Esophagus muscularis mucosa (tissue), 4 donors: ENCODE data around the gene ARHGAP4. TPM values are rescaled to one million over a fixed set of nuclear protein-coding genes. Genes with fewer than 3 reads are reported as not detected.
A peak's percentile ranks its signal among the peaks of the same experiment; 100 is the strongest.

Source experiments
- DNase-seq: peaks from one replicate; pipeline ENCODE4 v3.0.0-alpha.2; 2017; ENCODE audit errors: extremely low spot score
- H3K27ac ChIP-seq, 4 donors: fragments of 200-600 bp; sonication (generic); replicated peaks in 1 of 4; 1 replicate in 3 of 4; 2 replicates in 1 of 4; pipeline ENCODE4 v1.5.1; 2016 to 2019; ENCODE audit warnings: mild to moderate bottlenecking in 1 of 4
- H3K27me3 ChIP-seq, 4 donors: fragments of 200-600 bp; sonication (generic); one replicate each; pipeline versions ENCODE4 v1.5.1 to v1.6.0; 2016 to 2019
- H3K36me3 ChIP-seq, 4 donors: fragments of 200-600 bp; sonication (generic); one replicate each; pipeline ENCODE4 v1.5.1; 2016 to 2019
- H3K4me1 ChIP-seq, 4 donors: fragments of 200-600 bp; sonication (generic); one replicate each; pipeline ENCODE4 v1.5.1; 2016 to 2019
- H3K4me3 ChIP-seq, 4 donors: fragments of 200-600 bp; sonication (generic); 1 replicate in 2 of 4; 2 replicates in 2 of 4; pipeline ENCODE4 v1.5.1; 2016 to 2019; ENCODE audit warnings: mild to moderate bottlenecking in 4 of 4, moderate library complexity in 1 of 4
- H3K9me3 ChIP-seq, 4 donors: fragments of 200-600 bp; sonication (generic); 1 replicate in 3 of 4; 2 replicates in 1 of 4; pipeline ENCODE4 v1.5.1; 2016 to 2019
- EP300 ChIP-seq: sonication (generic); formaldehyde crosslinking; IDR thresholded peaks from one replicate; pipeline ENCODE4 v1.6.1; 2017; ENCODE audit warnings: antibody characterized with exemption
- POLR2A ChIP-seq: fragments of 450-650 bp; IDR thresholded peaks from one replicate; pipeline ENCODE4 v1.6.1; 2017; ENCODE audit warnings: antibody characterized with exemption, moderate library complexity, mild to moderate bottlenecking, low read depth
- POLR2AphosphoS5 ChIP-seq, 2 donors: sonication (generic); formaldehyde crosslinking; IDR thresholded peaks; one replicate each; pipeline ENCODE4 v1.6.1; 2017; ENCODE audit warnings: antibody characterized with exemption in 2 of 2
- WGBS: methylation state at CpG from one replicate; pipeline ENCODE4 v1.1.5; 2018; 5-methylcytosine and 5-hydroxymethylcytosine counted together
- intact Hi-C: fragments of 100-400 bp; cut with DNase I; formaldehyde crosslinking; loops from one replicate; pipeline ENCODE4 v1.15.1; 2023
- total RNA-seq, 4 donors: library from RNA; depleted of rRNA; stranded (reverse); fragments of >200 nt; gene quantifications; one replicate each; pipeline versions ENCODE4 v1.1.0 to v1.2.1, GENCODE V29; 2016
- TF ChIP-seq, protein P1 (sequence below), 3 experiments: fragments of 200-600 bp in 2 of 3; fragments of 450-650 bp in 1 of 3; sonication (generic) in 2 of 3; IDR thresholded peaks; one replicate each; pipeline ENCODE4 v1.5.1; 2017 to 2019; ENCODE audit warnings: antibody characterized with exemption in 3 of 3, mild to moderate bottlenecking in 2 of 3, moderate library complexity in 1 of 3

The ARHGAP4 gene
- total RNA-seq, 4 donors from 2014 or later, result 15.9 to 22.4 (median 17.7) TPM

GRCh38 chrX:153900831-153901752 lies 25.0 kb downstream of the ARHGAP4 start:
- H3K4me1 ChIP-seq, result peaks cover 14 to 41% (median 34%) of the 10 kb centered on the region in 4 donors
- H3K4me3 ChIP-seq, result no peak overlapping the region
- no peaks in the 10 kb centered on the region for H3K36me3 ChIP-seq
- TF ChIP-seq POLR2A, result no peak
- TF ChIP-seq EP300, result no peak
- TF ChIP-seq POLR2AphosphoS5 (IDR thresholded peaks at IDR 0.05), result peak in 1 of 2 donors; percentile 8
- peaks cover 0 to 2% (median 0%) of the 10 kb centered on the region in 4 donors for H3K9me3 ChIP-seq
- H3K27me3 ChIP-seq, result no peaks in the 10 kb centered on the region
- no peak for DNase-seq
- WGBS, result 52% methylated on average over 26 of the region's 26 CpGs
- intact Hi-C loops, result no loop called here
- H3K27ac ChIP-seq, result peak overlapping the region in 2 of 4 donors; percentile 18 to 26

DNA sequence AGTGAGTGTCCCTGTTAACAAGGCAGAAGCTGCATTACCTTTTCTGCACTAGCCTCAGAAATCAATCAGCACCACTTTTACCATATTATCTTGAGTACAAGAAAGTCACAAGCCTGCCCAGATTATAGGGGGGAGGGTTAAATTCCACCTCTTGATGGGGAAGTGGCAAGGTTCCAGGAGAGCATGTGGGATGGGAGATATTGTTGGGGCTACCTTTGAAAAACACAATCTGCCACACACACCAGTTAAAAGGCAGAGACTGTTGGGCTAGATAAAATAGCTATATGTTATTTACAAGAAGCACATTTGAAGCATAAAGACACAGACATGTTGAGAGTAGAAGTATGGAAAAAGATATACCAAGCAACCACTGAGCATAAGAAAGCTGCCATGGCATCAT lies 28.2 kb downstream of the ARHGAP4 start:
- Histone ChIP-seq H3K36me3 (no peaks in the 10 kb centered on the region), H3K4me1 (peaks cover 8 to 26% (median 22%) of the 10 kb centered on the region in 4 donors), H3K9me3 (peaks cover 0 to 9% (median 0%) of the 10 kb centered on the region in 4 donors), H3K4me3 (no peak overlapping the region), H3K27ac (no peak overlapping the region), H3K27me3 (no peaks in the 10 kb centered on the region)
- intact Hi-C loops, result no loop called here
- DNase-seq, result no peak
- TF ChIP-seq EP300 (no peak), POLR2A (no peak), POLR2AphosphoS5 (IDR thresholded peaks at IDR 0.05) (no peak)
- TF ChIP-seq, protein P1, sequence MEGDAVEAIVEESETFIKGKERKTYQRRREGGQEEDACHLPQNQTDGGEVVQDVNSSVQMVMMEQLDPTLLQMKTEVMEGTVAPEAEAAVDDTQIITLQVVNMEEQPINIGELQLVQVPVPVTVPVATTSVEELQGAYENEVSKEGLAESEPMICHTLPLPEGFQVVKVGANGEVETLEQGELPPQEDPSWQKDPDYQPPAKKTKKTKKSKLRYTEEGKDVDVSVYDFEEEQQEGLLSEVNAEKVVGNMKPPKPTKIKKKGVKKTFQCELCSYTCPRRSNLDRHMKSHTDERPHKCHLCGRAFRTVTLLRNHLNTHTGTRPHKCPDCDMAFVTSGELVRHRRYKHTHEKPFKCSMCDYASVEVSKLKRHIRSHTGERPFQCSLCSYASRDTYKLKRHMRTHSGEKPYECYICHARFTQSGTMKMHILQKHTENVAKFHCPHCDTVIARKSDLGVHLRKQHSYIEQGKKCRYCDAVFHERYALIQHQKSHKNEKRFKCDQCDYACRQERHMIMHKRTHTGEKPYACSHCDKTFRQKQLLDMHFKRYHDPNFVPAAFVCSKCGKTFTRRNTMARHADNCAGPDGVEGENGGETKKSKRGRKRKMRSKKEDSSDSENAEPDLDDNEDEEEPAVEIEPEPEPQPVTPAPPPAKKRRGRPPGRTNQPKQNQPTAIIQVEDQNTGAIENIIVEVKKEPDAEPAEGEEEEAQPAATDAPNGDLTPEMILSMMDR (IDR thresholded peaks at IDR 0.05), result no peak

GRCh38 chrX:153889123-153889522 lies 36.9 kb downstream of the ARHGAP4 start:
- Histone ChIP-seq H3K36me3 (no peaks in the 10 kb centered on the region), H3K4me3 (no peak overlapping the region), H3K27ac (no peak overlapping the region), H3K9me3 (no peaks in the 10 kb centered on the region), H3K27me3 (peaks cover 0 to 30% (median 17%) of the 10 kb centered on the region in 4 donors), H3K4me1 (peaks cover 5 to 21% (median 14%) of the 10 kb centered on the region in 4 donors)
- TF ChIP-seq, protein P1 (IDR thresholded peaks at IDR 0.05), result no peak
- TF ChIP-seq POLR2AphosphoS5 (IDR thresholded peaks at IDR 0.05), result no peak
- no peak for TF ChIP-seq POLR2A
- no peak for TF ChIP-seq EP300
- intact Hi-C loops, result no loop called here
- WGBS, result 95% methylated on average over 6 of the region's 6 CpGs
- DNase-seq, result no peak

DNA sequence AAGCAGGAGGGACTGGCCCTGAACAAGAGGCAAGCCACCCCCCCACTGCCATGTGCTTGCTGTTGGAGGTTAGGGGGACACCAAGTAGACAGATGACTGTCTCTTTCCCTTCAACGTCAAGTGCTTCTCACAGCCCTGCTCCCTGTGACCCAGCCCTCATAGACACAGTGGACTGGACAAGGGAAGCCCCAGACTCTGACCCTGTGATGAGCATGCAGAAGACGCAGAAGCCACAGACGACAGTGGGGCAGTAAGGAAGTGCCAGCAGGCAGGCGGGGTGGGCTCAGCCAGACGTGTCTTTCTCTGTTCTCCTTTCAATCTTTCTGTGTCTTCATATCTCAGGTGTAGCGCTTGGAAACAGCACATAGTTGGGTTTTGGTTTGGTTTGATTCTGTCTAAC lies 37.7 kb downstream of the ARHGAP4 start:
- no peaks in the 10 kb centered on the region for H3K36me3 ChIP-seq
- no peaks in the 10 kb centered on the region for H3K9me3 ChIP-seq
- H3K4me3 ChIP-seq, result no peak overlapping the region
- TF ChIP-seq POLR2A, result no peak
- TF ChIP-seq POLR2AphosphoS5 (IDR thresholded peaks at IDR 0.05), result no peak
- no peak for TF ChIP-seq EP300
- TF ChIP-seq, protein P1 (IDR thresholded peaks at IDR 0.05), result no peak
- no peak for DNase-seq
- intact Hi-C loops, result no loop called here
- H3K4me1 ChIP-seq, result peaks cover 5 to 21% (median 14%) of the 10 kb centered on the region in 4 donors
- WGBS, result 65% methylated on average over 6 of the region's 6 CpGs
- H3K27me3 ChIP-seq, result peaks cover 0 to 38% (median 17%) of the 10 kb centered on the region in 4 donors
- no peak overlapping the region for H3K27ac ChIP-seq

- Histone ChIP-seq H3K4me3 (no peak overlapping the region), H3K27me3 (peaks cover 0 to 48% (median 20%) of the 10 kb centered on the region in 4 donors), H3K4me1 (peaks cover 5 to 21% (median 14%) of the 10 kb centered on the region in 4 donors), H3K9me3 (no peaks in the 10 kb centered on the region), H3K36me3 (no peaks in the 10 kb centered on the region), H3K27ac (no peak overlapping the region)
- intact Hi-C loops, result no loop called here
- no peak for DNase-seq
- TF ChIP-seq, protein P1 (IDR thresholded peaks at IDR 0.05), result no peak
- no peak for TF ChIP-seq POLR2AphosphoS5 (IDR thresholded peaks at IDR 0.05)
- TF ChIP-seq POLR2A, result no peak
- no peak for TF ChIP-seq EP300
- 65% methylated on average over 4 of the region's 8 CpGs for WGBS
Observed at GRCh38 chrX:153887385-153887784, 38.7 kb downstream of the ARHGAP4 start.
